Measurements from ENCODE around the gene RMND5B. TPM values are rescaled to one million over a fixed set of nuclear protein-coding genes. Genes with fewer than 3 reads are reported as not detected.

Gene RMND5B
- total RNA-seq, 1 donor from 2014 or later = 44.7 TPM

GRCh38 chr5:178177569-178177968, 46.8 kb downstream of the RMND5B start:
- no peaks in the 10 kb centered on the region for H3K4me1 ChIP-seq
- no peak overlapping the region for H3K27ac ChIP-seq
- H3K4me3 ChIP-seq = no peak overlapping the region
- intact Hi-C loops (cut with DNase I) = no loop called here
- no peak for ATAC-seq
- no peaks in the 10 kb centered on the region for H3K9me3 ChIP-seq
- no peaks in the 10 kb centered on the region for H3K36me3 ChIP-seq
- TF ChIP-seq, protein P1, sequence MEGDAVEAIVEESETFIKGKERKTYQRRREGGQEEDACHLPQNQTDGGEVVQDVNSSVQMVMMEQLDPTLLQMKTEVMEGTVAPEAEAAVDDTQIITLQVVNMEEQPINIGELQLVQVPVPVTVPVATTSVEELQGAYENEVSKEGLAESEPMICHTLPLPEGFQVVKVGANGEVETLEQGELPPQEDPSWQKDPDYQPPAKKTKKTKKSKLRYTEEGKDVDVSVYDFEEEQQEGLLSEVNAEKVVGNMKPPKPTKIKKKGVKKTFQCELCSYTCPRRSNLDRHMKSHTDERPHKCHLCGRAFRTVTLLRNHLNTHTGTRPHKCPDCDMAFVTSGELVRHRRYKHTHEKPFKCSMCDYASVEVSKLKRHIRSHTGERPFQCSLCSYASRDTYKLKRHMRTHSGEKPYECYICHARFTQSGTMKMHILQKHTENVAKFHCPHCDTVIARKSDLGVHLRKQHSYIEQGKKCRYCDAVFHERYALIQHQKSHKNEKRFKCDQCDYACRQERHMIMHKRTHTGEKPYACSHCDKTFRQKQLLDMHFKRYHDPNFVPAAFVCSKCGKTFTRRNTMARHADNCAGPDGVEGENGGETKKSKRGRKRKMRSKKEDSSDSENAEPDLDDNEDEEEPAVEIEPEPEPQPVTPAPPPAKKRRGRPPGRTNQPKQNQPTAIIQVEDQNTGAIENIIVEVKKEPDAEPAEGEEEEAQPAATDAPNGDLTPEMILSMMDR (IDR thresholded peaks at IDR 0.05) = no peak
- no peaks in the 10 kb centered on the region for H3K27me3 ChIP-seq
- no peak for DNase-seq

DNA sequence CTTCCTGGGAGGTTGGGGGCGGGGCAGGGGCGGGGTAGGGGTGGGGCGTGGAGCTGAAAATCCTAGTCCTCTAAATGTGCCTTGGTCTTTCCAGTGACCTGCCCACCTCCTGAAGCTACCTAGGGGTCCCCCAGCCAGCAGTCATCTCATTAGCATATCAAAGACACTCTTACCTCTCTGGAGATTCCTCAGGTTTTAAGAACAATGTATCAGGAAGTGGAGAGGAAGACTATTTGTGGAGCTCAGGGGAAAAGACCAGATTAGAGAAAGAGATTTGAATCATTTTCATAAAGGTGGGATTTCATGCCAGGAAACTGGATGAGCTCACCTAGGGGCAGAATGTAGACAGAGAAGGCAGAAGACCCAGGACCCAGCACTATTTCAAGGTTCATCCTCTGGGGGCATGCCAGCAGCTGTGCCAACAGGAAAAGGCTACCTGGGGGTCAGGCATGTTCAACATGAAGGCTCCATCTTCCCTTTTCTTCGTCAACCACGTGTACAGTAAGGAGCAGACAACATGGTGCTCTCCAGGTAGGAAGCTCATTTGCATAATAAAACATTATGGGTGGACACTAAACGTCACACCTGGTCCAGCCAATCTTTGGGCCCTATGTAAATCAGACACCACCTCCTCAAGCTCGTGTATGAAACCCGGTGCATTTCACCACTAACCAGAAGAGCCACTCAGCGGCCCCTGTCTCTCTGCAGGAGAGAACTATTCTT, 49.5 kb downstream of the RMND5B start:
- Histone ChIP-seq H3K36me3 (no peaks in the 10 kb centered on the region), H3K27ac (no peak overlapping the region), H3K4me1 (no peaks in the 10 kb centered on the region), H3K9me3 (no peaks in the 10 kb centered on the region), H3K4me3 (no peak overlapping the region), H3K27me3 (no peaks in the 10 kb centered on the region)
- TF ChIP-seq, protein P1 (IDR thresholded peaks at IDR 0.05) = no peak
- no peak for ATAC-seq
- DNase-seq = no peak
- intact Hi-C loops (cut with DNase I) = no loop called here

- H3K27ac ChIP-seq = no peak overlapping the region
- H3K4me3 ChIP-seq = no peak overlapping the region
- TF ChIP-seq, protein P1 (IDR thresholded peaks at IDR 0.05) = no peak
- H3K9me3 ChIP-seq = no peaks in the 10 kb centered on the region
- intact Hi-C loops (cut with DNase I) = no loop called here
- ATAC-seq = peak; percentile 42
- no peaks in the 10 kb centered on the region for H3K4me1 ChIP-seq
- no peaks in the 10 kb centered on the region for H3K36me3 ChIP-seq
- H3K27me3 ChIP-seq = no peaks in the 10 kb centered on the region
- no peak for DNase-seq
Measured at GRCh38 chr5:178182158-178182876, 51.5 kb downstream of the RMND5B start.

DNA sequence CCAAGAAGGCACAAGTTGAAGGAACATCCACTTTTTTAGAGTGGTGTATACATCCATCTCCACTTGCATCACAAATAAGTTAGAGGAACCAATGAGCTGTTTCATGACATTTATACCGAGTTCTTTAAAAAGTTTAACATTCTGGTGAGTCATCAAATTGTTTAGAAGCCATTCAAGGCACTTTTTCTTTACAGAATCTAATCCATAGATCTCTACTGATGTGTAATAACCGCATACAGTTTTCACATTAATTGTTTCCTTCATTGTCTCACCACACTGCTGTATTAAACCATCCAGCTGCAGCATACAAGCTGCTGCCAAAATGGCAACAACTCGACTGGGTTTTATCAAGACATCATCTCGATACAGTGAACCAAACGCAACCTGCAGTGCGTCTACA, 55.6 kb downstream of the RMND5B start:
- no peak overlapping the region for H3K27ac ChIP-seq
- ATAC-seq = no peak
- intact Hi-C loops (cut with DNase I) = no loop called here
- H3K27me3 ChIP-seq = no peaks in the 10 kb centered on the region
- TF ChIP-seq, protein P1 (IDR thresholded peaks at IDR 0.05) = no peak
- no peaks in the 10 kb centered on the region for H3K36me3 ChIP-seq
- H3K4me1 ChIP-seq = no peaks in the 10 kb centered on the region
- DNase-seq = no peak
- no peak overlapping the region for H3K4me3 ChIP-seq
- no peaks in the 10 kb centered on the region for H3K9me3 ChIP-seq

DNA sequence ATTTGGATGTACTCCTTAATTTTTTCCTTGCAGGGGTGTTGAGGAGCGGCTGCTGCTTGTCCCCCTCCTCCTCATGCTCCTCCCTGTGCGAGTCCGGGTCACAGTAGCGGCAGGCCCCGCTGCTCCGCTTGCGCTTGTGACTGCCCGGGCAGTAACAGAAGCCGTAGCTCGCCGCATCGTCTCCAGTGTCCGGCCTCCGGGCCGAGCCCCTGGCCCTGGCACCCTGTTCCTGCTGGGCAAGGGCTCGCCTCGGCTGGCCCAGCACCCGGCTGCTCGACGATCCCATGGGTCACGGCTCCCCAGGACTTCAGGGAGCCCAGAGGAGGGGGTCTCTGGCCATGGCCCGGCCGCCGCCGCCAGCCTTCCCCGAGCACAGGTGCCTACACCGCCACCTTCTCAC, 56.2 kb downstream of the RMND5B start, which contains the start of gene GMCL2:
TSS of gene GMCL2 (minus strand) at position 358 of the 400 bp plus-strand sequence. CDS start at position 286, 72 bp downstream.
- no peak within 1 kb of the TSS for H3K27ac ChIP-seq
- no peak within 1 kb of the TSS for H3K4me3 ChIP-seq
- TF ChIP-seq, protein P1 (IDR thresholded peaks at IDR 0.05) = no peak
- no peaks in the 10 kb centered on the region for H3K27me3 ChIP-seq
- H3K9me3 ChIP-seq = no peaks in the 10 kb centered on the region
- intact Hi-C loops (cut with DNase I) = no loop called here
- no peaks in the 10 kb centered on the region for H3K4me1 ChIP-seq
- ATAC-seq (no peak), DNase-seq (no peak)
- no peaks in the 10 kb centered on the region for H3K36me3 ChIP-seq

Measured in upper lobe of right lung (tissue), 1 donor.